ENCODE data around the gene CNIH1.
"Not testable (repeated sequence)": the region's sequence is repeated elsewhere in the genome, so short reads cannot be mapped to it uniquely, and the experiment has no call there.

The CNIH1 gene

DNA sequence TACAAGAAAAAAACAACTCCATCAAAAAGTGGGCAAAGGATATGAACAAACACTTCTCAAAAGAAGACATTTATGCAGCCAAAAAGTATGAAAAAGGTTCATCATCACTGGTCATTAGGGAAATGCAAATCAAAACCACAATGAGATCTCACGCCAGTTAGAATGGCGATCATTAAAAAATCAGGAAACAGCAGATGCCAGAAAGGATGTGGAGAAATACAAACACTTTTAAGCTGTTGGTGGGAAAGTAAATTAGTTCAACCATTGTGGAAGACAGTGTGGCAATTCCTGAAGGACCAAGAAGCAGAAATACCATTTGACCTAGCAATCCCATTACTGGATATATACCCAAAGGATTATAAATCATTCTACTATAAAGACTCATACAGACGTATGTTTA lies 60.6 kb downstream of the CNIH1 start:
- not testable (repeated sequence) for DNase-seq (ENCODE audit: low read depth)

GRCh38 chr14:54378893-54379292 lies 62.3 kb downstream of the CNIH1 start:
- DNase-seq (ENCODE audit: low read depth), result not testable (repeated sequence)

DNA sequence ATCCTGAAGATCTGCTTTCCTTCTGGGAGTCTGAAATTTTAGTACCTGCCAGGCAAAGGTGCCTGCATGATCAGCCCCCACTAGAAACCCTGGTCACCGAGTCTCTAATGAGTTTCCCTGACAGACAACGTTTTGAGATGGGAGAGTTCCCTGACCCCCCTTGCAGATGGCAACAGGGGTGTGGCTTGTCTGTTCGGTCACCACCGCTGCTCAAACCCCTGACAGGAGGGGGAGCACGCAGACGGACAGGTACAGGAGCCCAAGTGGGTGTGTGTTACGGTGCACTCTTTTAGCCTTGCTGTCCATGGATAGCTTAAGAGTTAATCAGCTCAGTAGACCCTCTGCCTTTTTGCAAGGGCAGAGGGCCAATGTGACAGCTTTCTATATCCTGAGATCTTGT lies 63.7 kb downstream of the CNIH1 start:
- DNase-seq (ENCODE audit: low read depth), result no peak

DNA sequence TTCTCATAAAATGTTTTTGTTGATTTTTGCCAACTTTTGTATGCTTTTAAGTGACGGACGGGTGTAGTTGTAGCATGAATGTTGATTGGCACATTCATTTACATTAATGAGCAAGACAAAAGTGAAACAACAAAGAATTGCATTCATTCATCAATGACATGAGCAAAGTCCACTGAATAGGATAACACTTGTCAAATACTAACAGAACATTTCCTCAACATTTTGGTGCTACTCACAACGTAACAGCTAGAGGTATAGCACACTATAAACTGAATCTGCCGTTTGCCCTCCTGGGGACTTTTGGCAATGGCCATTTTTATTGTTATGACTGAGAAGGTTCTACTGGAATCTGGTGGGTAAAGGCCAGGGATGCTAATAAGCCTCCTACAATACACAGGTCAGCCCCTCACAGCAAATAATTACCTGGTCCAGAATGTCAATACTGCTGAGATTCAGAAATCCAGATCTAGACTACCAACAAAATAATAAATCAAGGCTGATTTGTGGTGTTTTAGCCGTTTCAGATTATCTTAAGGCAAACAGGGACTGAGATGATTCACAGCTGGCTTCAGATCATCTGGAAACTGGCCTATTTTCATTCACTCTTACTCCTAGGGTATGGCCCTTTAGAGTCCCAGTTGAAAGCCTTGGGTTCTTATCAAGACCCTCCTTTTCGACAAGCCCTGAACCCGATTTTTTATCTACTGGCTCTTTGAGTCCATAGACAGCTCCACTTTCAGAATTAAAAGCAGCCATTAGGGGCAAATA lies 66.9 kb downstream of the CNIH1 start:
- no peak for DNase-seq (ENCODE audit: low read depth)

All from activated T-helper 1 cell treated with Interleukin-2 at 50 U/mL for 16 hours (primary cell).